ENCODE measurements around the gene HLA-DPA1. TPM values are rescaled to one million over a fixed set of nuclear protein-coding genes. Genes with fewer than 3 reads are reported as not detected.
"Not testable (repeated sequence)": the region's sequence is repeated elsewhere in the genome, so short reads cannot be mapped to it uniquely, and the experiment has no call there.

Gene HLA-DPA1
- polyA plus RNA-seq, 1 experiment, result 0.10 TPM

DNA sequence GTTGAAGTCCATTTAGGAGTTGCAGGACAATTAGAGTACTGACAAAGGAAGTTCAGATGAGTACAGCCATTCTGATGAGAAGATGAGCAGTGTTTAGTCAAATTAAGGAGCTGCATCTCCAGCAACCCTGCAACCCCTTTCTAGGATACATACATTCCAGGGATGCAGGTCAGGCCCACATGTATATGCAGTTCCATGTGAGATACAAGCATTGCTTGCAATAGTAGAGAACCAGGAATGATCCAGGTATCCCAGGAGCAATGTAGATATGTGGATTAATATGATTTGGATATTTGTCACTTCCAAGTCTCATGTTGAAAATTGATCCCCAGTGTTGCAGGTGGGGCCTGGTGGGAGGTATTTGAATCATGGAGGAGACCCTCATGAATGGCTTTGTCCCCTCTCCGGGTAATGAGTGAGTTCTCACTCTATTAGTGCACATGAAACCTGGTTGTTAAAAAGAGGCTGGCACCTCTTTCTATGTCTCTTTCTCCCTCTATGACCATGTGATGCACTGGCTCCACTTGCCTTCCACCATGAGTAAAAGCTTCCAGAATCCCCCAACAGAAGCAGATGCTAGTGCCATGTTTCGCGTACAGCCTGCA lies 6.4 kb downstream of the HLA-DPA1 start:
- DNase-seq (ENCODE audit: low read depth, low spot score), result no peak
- Histone ChIP-seq H3K4me3 (ENCODE audit: low read depth, low read length) (no peak overlapping the region), H3K27ac (ENCODE audit: low read depth, low read length) (no peak overlapping the region), H3K27me3 (ENCODE audit: control insufficient read depth, insufficient read depth, low read length) (peaks cover 5% of the 10 kb centered on the region), H3K9me3 (ENCODE audit: control insufficient read depth, insufficient read depth, low read length) (no peaks in the 10 kb centered on the region)
- POLR2A ChIA-PET, result no interaction called here
- CTCF ChIA-PET, result interaction anchor here (1.5 kb wide), 1 partner anchor 181 kb away, joined by 3 read pairs; no protein-coding TSS in a partner anchor
- no peak for TF ChIP-seq CTCF (IDR thresholded peaks at IDR 0.05; ENCODE audit: low read depth, low read length)

DNA sequence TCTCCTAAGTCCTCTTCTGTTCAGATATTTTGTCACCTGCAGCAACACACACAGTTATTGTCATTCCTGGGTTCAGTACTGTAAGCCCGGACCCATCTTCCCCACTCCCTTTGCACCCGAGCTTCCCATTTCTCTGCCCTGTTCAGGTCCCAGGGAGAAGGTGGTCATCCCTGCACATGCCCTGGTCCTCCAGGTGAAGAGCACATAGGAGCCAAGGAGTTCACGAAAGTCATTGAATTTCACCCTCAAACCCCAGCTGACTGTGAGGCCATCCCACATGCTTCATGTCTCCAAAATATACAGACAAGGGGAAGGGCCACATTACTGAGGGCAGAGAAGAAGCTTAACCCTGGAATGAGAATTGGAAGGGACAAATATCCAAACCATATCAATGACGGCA lies 8.1 kb downstream of the HLA-DPA1 start:
- Histone ChIP-seq H3K4me3 (ENCODE audit: low read depth, low read length) (no peak overlapping the region), H3K27ac (ENCODE audit: low read depth, low read length) (no peak overlapping the region), H3K27me3 (ENCODE audit: control insufficient read depth, insufficient read depth, low read length) (no peaks in the 10 kb centered on the region), H3K9me3 (ENCODE audit: control insufficient read depth, insufficient read depth, low read length) (no peaks in the 10 kb centered on the region)
- no peak for TF ChIP-seq CTCF (IDR thresholded peaks at IDR 0.05; ENCODE audit: low read depth, low read length)
- CTCF ChIA-PET, result interaction anchor here (0.5 to 1.7 kb wide), 2 partner anchors 18 to 811 kb away, joined by 4 to 6 read pairs; no protein-coding TSS in a partner anchor
- POLR2A ChIA-PET, result no interaction called here
- no peak for DNase-seq (ENCODE audit: low read depth, low spot score)

GRCh38 chr6:33064723-33065122 lies 8.7 kb downstream of the HLA-DPA1 start:
- no peak for TF ChIP-seq CTCF (IDR thresholded peaks at IDR 0.05; ENCODE audit: low read depth, low read length)
- ChIA-PET POLR2A (no interaction called here), CTCF (interaction anchor here (1.7 kb wide), 1 partner anchor 19 kb away, joined by 6 read pairs; no protein-coding TSS in a partner anchor)
- no peaks in the 10 kb centered on the region for H3K9me3 ChIP-seq (ENCODE audit: control insufficient read depth, insufficient read depth, low read length)
- DNase-seq (ENCODE audit: low read depth, low spot score), result no peak
- no peak overlapping the region for H3K27ac ChIP-seq (ENCODE audit: low read depth, low read length)
- H3K4me3 ChIP-seq (ENCODE audit: low read depth, low read length), result no peak overlapping the region
- no peaks in the 10 kb centered on the region for H3K27me3 ChIP-seq (ENCODE audit: control insufficient read depth, insufficient read depth, low read length)

DNA sequence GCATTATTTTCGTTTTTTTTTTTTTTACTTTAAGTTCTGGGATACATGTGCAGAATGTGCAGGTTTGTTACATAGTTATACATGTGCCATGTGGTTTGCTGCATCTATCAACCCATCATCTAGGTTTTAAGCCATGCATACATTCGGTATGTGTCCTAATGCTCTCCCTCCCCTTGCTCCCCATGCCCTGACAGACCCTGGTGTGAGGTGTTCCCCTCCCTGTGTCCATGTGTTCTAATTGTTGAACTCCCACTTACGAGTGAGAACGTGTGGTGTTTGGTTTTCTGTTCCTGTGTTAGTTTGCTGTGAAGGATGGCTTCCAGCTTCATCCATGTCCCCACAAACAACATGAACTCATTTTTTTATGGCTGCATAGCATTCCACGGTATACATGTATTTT lies 10.0 kb downstream of the HLA-DPA1 start:
- POLR2A ChIA-PET; CTCF ChIA-PET; H3K9me3 ChIP-seq (ENCODE audit: control insufficient read depth, insufficient read depth, low read length); DNase-seq (ENCODE audit: low read depth, low spot score); H3K4me3 ChIP-seq (ENCODE audit: low read depth, low read length); H3K27ac ChIP-seq (ENCODE audit: low read depth, low read length); H3K27me3 ChIP-seq (ENCODE audit: control insufficient read depth, insufficient read depth, low read length): not testable (repeated sequence)

DNA sequence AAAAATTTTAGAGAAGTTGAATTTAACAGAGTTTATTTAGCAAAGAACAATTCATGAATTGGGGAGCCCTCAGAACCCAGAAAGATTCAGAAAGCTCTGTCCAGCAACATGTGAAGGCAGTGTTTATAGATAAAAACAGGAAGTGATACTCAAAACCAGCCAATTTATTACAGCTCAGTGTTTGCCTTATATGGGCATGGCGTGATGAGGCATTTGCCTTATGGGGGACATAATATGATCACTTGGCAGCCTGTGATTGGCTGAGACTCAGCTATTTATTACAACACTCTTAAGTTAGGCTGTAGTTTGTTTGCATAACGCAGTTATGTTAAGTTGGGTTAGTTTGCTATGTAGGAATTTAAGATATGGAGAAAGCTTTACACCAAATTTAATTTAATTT lies 11.5 kb downstream of the HLA-DPA1 start:
- Histone ChIP-seq H3K9me3 (ENCODE audit: control insufficient read depth, insufficient read depth, low read length) (no peaks in the 10 kb centered on the region), H3K27ac (ENCODE audit: low read depth, low read length) (no peak overlapping the region), H3K27me3 (ENCODE audit: control insufficient read depth, insufficient read depth, low read length) (peaks cover 2% of the 10 kb centered on the region), H3K4me3 (ENCODE audit: low read depth, low read length) (no peak overlapping the region)
- no peak for DNase-seq (ENCODE audit: low read depth, low spot score)
- TF ChIP-seq CTCF (IDR thresholded peaks at IDR 0.05; ENCODE audit: low read depth, low read length), result no peak
- CTCF ChIA-PET, result no interaction called here
- POLR2A ChIA-PET, result no interaction called here
